WTC11 (cell line): ENCODE data around the gene LIPN. TPM values are rescaled to one million over a fixed set of nuclear protein-coding genes. Genes with fewer than 3 reads are reported as not detected.

ENCODE experiments used
- ATAC-seq: fragments of 200-7000 bp; cut with Tn5 transposase; 2 replicates; pipeline ENCODE4 v1.10.0; 2021; ENCODE audit warnings: mild to moderate bottlenecking, moderate library complexity
- CTCF ChIA-PET: fragments of 300-600 bp; sonication (Branson Sonifier 250); formaldehyde crosslinking; loops from one replicate; lab custom pipeline; 2021; ENCODE audit warnings: antibody characterized with exemption; lab: Charles Lee
- POLR2A ChIA-PET: fragments of 350-600 bp; sonication (Branson Sonifier 250); formaldehyde crosslinking; loops from one replicate; lab custom pipeline; 2021; ENCODE audit warnings: antibody characterized with exemption; lab: Charles Lee
- DNase-seq: peaks from one replicate; pipeline ENCODE4 v3.0.0; 2021; ENCODE audit warnings: low spot score
- H3K27ac Mint-ChIP-seq: 2 replicates; pipeline ENCODE4 v1.8.0; 2021; ENCODE audit warnings: mixed read lengths
- H3K27me3 Mint-ChIP-seq: 2 replicates; pipeline ENCODE4 v1.8.0; 2021; ENCODE audit warnings: low read depth, mild to moderate bottlenecking, moderate library complexity, mixed read lengths
- H3K36me3 Mint-ChIP-seq: 2 replicates; pipeline ENCODE4 v1.8.0; 2021; ENCODE audit warnings: mixed read lengths
- H3K4me1 Mint-ChIP-seq: 2 replicates; pipeline ENCODE4 v1.8.0; 2022; ENCODE audit warnings: mixed read lengths
- H3K4me3 Mint-ChIP-seq: 2 replicates; pipeline ENCODE4 v1.8.0; 2021; ENCODE audit warnings: mild to moderate bottlenecking, moderate library complexity, mixed read lengths
- H3K9me3 Mint-ChIP-seq: 2 replicates; pipeline ENCODE4 v1.8.0; 2021; ENCODE audit warnings: mixed read lengths
- E2F4 ChIP-seq: sonication (generic); formaldehyde crosslinking; IDR thresholded peaks from 2 replicates; pipeline ENCODE4 v1.8.1; 2022; ENCODE audit warnings: low read depth, mild to moderate bottlenecking, moderate library complexity, missing genetic modification reagents, borderline replicate concordance
- FOXP4 ChIP-seq: sonication (generic); formaldehyde crosslinking; IDR thresholded peaks from 2 replicates; pipeline ENCODE4 v1.8.0; 2022; ENCODE audit warnings: mild to moderate bottlenecking, missing genetic modification reagents
- HMGA2 ChIP-seq: fragments of 250-450 bp; sonication (Bioruptor Pico); IDR thresholded peaks from 2 replicates; pipeline ENCODE4 v1.4.0; 2021; ENCODE audit warnings: mild to moderate bottlenecking, moderate library complexity
- HMGXB4 ChIP-seq: sonication (generic); formaldehyde crosslinking; IDR thresholded peaks from 2 replicates; pipeline ENCODE4 v1.8.1; 2023; ENCODE audit warnings: mild to moderate bottlenecking, moderate library complexity, missing genetic modification reagents
- PREB ChIP-seq: sonication (generic); formaldehyde crosslinking; IDR thresholded peaks from 2 replicates; pipeline ENCODE4 v1.8.1; 2022; ENCODE audit warnings: mild to moderate bottlenecking, missing genetic modification reagents, moderate library complexity, borderline replicate concordance
- SMAD3 ChIP-seq: sonication (generic); formaldehyde crosslinking; IDR thresholded peaks from 2 replicates; pipeline ENCODE4 v1.8.0; 2022; ENCODE audit warnings: missing genetic modification reagents, mild to moderate bottlenecking, borderline replicate concordance
- ZBTB21 ChIP-seq: sonication (generic); formaldehyde crosslinking; IDR thresholded peaks from 2 replicates; pipeline ENCODE4 v1.8.1; 2023; ENCODE audit warnings: mild to moderate bottlenecking, missing genetic modification reagents, borderline replicate concordance
- ZMAT4 ChIP-seq: fragments of 250-450 bp; sonication (Bioruptor Pico); IDR thresholded peaks from 2 replicates; pipeline ENCODE4 v1.9.0; 2021; ENCODE audit warnings: mild to moderate bottlenecking
- ZNF396 ChIP-seq: fragments of 250-450 bp; sonication (Bioruptor Pico); IDR thresholded peaks from 2 replicates; pipeline ENCODE4 v1.8.0; 2021; ENCODE audit warnings: mild to moderate bottlenecking, moderate library complexity, borderline replicate concordance
- ZNF425 ChIP-seq: fragments of 250-450 bp; sonication (Bioruptor Pico); conservative IDR thresholded peaks from 2 replicates; pipeline ENCODE4 v1.9.0; 2021; ENCODE audit warnings: mild to moderate bottlenecking
- total RNA-seq: library from RNA; stranded (reverse); gene quantifications from 3 replicates; pipeline ENCODE4 v1.2.3, GENCODE V29; 2021

LIPN gene
- total RNA-seq, 1 experiment from 2014 or later, result not detected

GRCh38 chr10:88788924-88789323 lies 29.1 kb downstream of the LIPN start (continued):
- no peak for TF ChIP-seq SMAD3 (CRISPR knock-in tag)
- TF ChIP-seq ZNF425 (CRISPR knock-in tag), result no peak
- no peak for TF ChIP-seq ZBTB21

- H3K36me3 Mint-ChIP-seq, result no peaks in the 10 kb centered on the region
- no peak for TF ChIP-seq ZNF396 (CRISPR knock-in tag)
- H3K4me3 Mint-ChIP-seq, result no peak overlapping the region
- peaks cover 6% of the 10 kb centered on the region; the same call in 1 of the 2 replicates for H3K4me1 Mint-ChIP-seq
- H3K9me3 Mint-ChIP-seq, result 0 out of 2 replicates have a peak, but pooled peaks cover 4% of the 10 kb centered on the region
- CTCF ChIA-PET, result interaction anchor here (1.2 kb wide), 1 partner anchor 63 kb away, joined by 8 read pairs; no protein-coding TSS in a partner anchor
- peak; percentile 34 for DNase-seq
- H3K27ac Mint-ChIP-seq, result no peak overlapping the region
- ATAC-seq, result peak; percentile 95
- POLR2A ChIA-PET, result no interaction called here
- H3K27me3 Mint-ChIP-seq, result no peaks in the 10 kb centered on the region
Measured at GRCh38 chr10:88791924-88792323, 32.1 kb downstream of the LIPN start.

GRCh38 chr10:88792661-88793060 lies 32.8 kb downstream of the LIPN start:
- ATAC-seq (no peak), DNase-seq (no peak)
- no peak overlapping the region for H3K27ac Mint-ChIP-seq
- 0 out of 2 replicates have a peak, but pooled peaks cover 4% of the 10 kb centered on the region for H3K9me3 Mint-ChIP-seq
- POLR2A ChIA-PET, result no interaction called here
- H3K27me3 Mint-ChIP-seq, result 0 out of 2 replicates have a peak, but pooled peaks cover under 1% of the 10 kb centered on the region
- no peak overlapping the region for H3K4me3 Mint-ChIP-seq
- CTCF ChIA-PET, result interaction anchor here (1.2 kb wide), 1 partner anchor 64 kb away, joined by 8 read pairs; no protein-coding TSS in a partner anchor
- H3K36me3 Mint-ChIP-seq, result no peaks in the 10 kb centered on the region
- TF ChIP-seq PREB (CRISPR knock-in tag), result no peak
- TF ChIP-seq HMGXB4, result no peak
- no peak for TF ChIP-seq HMGA2
- TF ChIP-seq ZNF425 (CRISPR knock-in tag), result no peak
- TF ChIP-seq ZMAT4 (CRISPR knock-in tag), result no peak
- TF ChIP-seq FOXP4 (CRISPR knock-in tag), result no peak
- no peak for TF ChIP-seq E2F4 (CRISPR knock-in tag)
- peaks cover 6% of the 10 kb centered on the region; the same call in 1 of the 2 replicates for H3K4me1 Mint-ChIP-seq
